Sigmoid colon (tissue), 7 donors: ENCODE measurements around the gene TRMT2A. TPM values are rescaled to one million over a fixed set of nuclear protein-coding genes. Genes with fewer than 3 reads are reported as not detected.

Experiments used
- DNase-seq: peaks from one replicate; pipeline ENCODE4 v3.0.0-alpha.2; 2019
- H3K27ac ChIP-seq, 4 donors: fragments of 200-600 bp; sonication (generic); one replicate each; pipeline ENCODE4 v1.5.1; 2016 to 2019; ENCODE audit warnings: mild to moderate bottlenecking in 1 of 4
- H3K27me3 ChIP-seq, 3 donors: fragments of 200-600 bp; sonication (generic); one replicate each; pipeline ENCODE4 v1.5.1; 2019; ENCODE audit warnings: mild to moderate bottlenecking in 1 of 3
- H3K36me3 ChIP-seq, 4 donors: fragments of 200-600 bp; sonication (generic); one replicate each; pipeline ENCODE4 v1.5.1; 2016 to 2019
- H3K4me1 ChIP-seq, 4 donors: fragments of 200-600 bp; sonication (generic); one replicate each; pipeline ENCODE4 v1.5.1; 2017 to 2019
- H3K4me3 ChIP-seq, 4 donors: fragments of 200-600 bp; sonication (generic); one replicate each; pipeline ENCODE4 v1.5.1; 2017 to 2019; ENCODE audit warnings: mild to moderate bottlenecking in 2 of 4, moderate library complexity in 1 of 4
- H3K9me3 ChIP-seq, 4 donors: fragments of 200-600 bp in 3 of 4; sonication (generic) in 3 of 4; one replicate each; pipeline versions ENCODE4 v1.5.1 to v1.6.1; 2013 to 2019
- CTCF ChIP-seq, 4 experiments: fragments of 450-650 bp in 3 of 4; fragments of 200-600 bp in 1 of 4; IDR thresholded peaks; one replicate each; pipeline ENCODE4 v1.5.1; 2016 to 2019; ENCODE audit warnings: antibody characterized with exemption in 4 of 4, mild to moderate bottlenecking in 3 of 4, moderate library complexity in 2 of 4
- EP300 ChIP-seq, 4 donors: sonication (generic); formaldehyde crosslinking; IDR thresholded peaks; one replicate each; pipeline ENCODE4 v1.6.1; 2017; ENCODE audit warnings: antibody characterized with exemption in 4 of 4
- POLR2A ChIP-seq, 2 donors: fragments of 450-650 bp; IDR thresholded peaks; one replicate each; pipeline ENCODE4 v1.6.1; 2016; ENCODE audit warnings: antibody characterized with exemption in 2 of 2, mild to moderate bottlenecking in 2 of 2, moderate library complexity in 2 of 2
- POLR2AphosphoS5 ChIP-seq, 4 donors: sonication (generic); formaldehyde crosslinking; IDR thresholded peaks; one replicate each; pipeline ENCODE4 v1.6.1; 2017; ENCODE audit warnings: antibody characterized with exemption in 4 of 4
- WGBS, 2 donors: extraction: QIAGEN DNeasy Blood & Tissue Kit; methylation state at CpG; one replicate each; pipeline ENCODE4 v1.1.7; 2013; 5-methylcytosine and 5-hydroxymethylcytosine counted together
- intact Hi-C: fragments of 100-400 bp; cut with DNase I; formaldehyde crosslinking; loops from one replicate; pipeline ENCODE4 v1.15.1; 2023
- polyA plus RNA-seq, 3 donors: library from polyadenylated mRNA; stranded (reverse); fragments of 200-250 nt; gene quantifications; one replicate each; pipeline ENCODE4 v1.2.3, GENCODE V29; 2013
- total RNA-seq, 4 donors: library from RNA; depleted of rRNA; stranded (reverse); fragments of >200 nt; gene quantifications; one replicate each; pipeline ENCODE4 v1.1.0, GENCODE V29; 2016
- donor health status: healthy with polysubstance abuse.
- donor health status: Bipolar disorder and iron deficiency.
- donor health status: healthy.

TRMT2A gene
- total and polyA plus RNA-seq, 7 donors = 8.6 to 55.1 (median 43.7) TPM

GRCh38 chr22:20110359-20110985 lies 6.6 kb downstream of the TRMT2A start:
- Histone ChIP-seq H3K36me3 (peaks cover 39 to 96% (median 62%) of the 10 kb centered on the region in 4 donors), H3K4me1 (peaks cover 0 to 5% (median 3%) of the 10 kb centered on the region in 4 donors), H3K9me3 (no peaks in the 10 kb centered on the region), H3K27ac (no peak overlapping the region), H3K27me3 (no peaks in the 10 kb centered on the region), H3K4me3 (no peak overlapping the region)
- no peak for DNase-seq
- 90 to 92% methylated on average over 9 of the region's 9 CpGs for WGBS, 2 donors
- intact Hi-C loops = loop anchor here (10.0 kb wide), 2 partner anchors 126 to 156 kb away; no protein-coding TSS in a partner anchor
- TF ChIP-seq POLR2A (IDR thresholded peaks at IDR 0.05) (no peak), CTCF (IDR thresholded peaks at IDR 0.05) (no peak), EP300 (IDR thresholded peaks at IDR 0.05) (no peak), POLR2AphosphoS5 (IDR thresholded peaks at IDR 0.05) (no peak)

GRCh38 chr22:20109411-20110358 lies 7.3 kb downstream of the TRMT2A start:
- DNase-seq = no peak
- Histone ChIP-seq H3K9me3 (no peaks in the 10 kb centered on the region), H3K4me3 (no peak overlapping the region), H3K27me3 (no peaks in the 10 kb centered on the region), H3K4me1 (no peaks in the 10 kb centered on the region), H3K27ac (no peak overlapping the region), H3K36me3 (peaks cover 41 to 99% (median 59%) of the 10 kb centered on the region in 4 donors)
- WGBS, 2 donors = 86 to 89% methylated on average over 23 of the region's 23 CpGs
- intact Hi-C loops = loop anchor here (10.0 kb wide), 2 partner anchors 125 to 155 kb away; no protein-coding TSS in a partner anchor
- no peak for TF ChIP-seq POLR2A (IDR thresholded peaks at IDR 0.05)

GRCh38 chr22:20108757-20109230 lies 8.2 kb downstream of the TRMT2A start:
- DNase-seq = no peak
- WGBS, 2 donors = 89 to 94% methylated on average over 12 of the region's 12 CpGs
- Histone ChIP-seq H3K4me1 (no peaks in the 10 kb centered on the region), H3K27me3 (no peaks in the 10 kb centered on the region), H3K36me3 (peaks cover 42 to 95% (median 55%) of the 10 kb centered on the region in 4 donors), H3K27ac (no peak overlapping the region), H3K9me3 (no peaks in the 10 kb centered on the region), H3K4me3 (no peak overlapping the region)
- TF ChIP-seq CTCF (IDR thresholded peaks at IDR 0.05) = no peak
- no peak for TF ChIP-seq POLR2AphosphoS5 (IDR thresholded peaks at IDR 0.05)
- TF ChIP-seq POLR2A (IDR thresholded peaks at IDR 0.05) = no peak
- TF ChIP-seq EP300 (IDR thresholded peaks at IDR 0.05) = no peak
- intact Hi-C loops = no loop called here

GRCh38 chr22:20107951-20108756 lies 8.9 kb downstream of the TRMT2A start:
- no peak overlapping the region for H3K4me3 ChIP-seq
- H3K36me3 ChIP-seq = peaks cover 42 to 90% (median 52%) of the 10 kb centered on the region in 4 donors
- H3K27ac ChIP-seq = no peak overlapping the region
- H3K4me1 ChIP-seq = no peaks in the 10 kb centered on the region
- no peaks in the 10 kb centered on the region for H3K27me3 ChIP-seq
- no peaks in the 10 kb centered on the region for H3K9me3 ChIP-seq
- TF ChIP-seq CTCF (IDR thresholded peaks at IDR 0.05) (no peak), POLR2AphosphoS5 (IDR thresholded peaks at IDR 0.05) (no peak), POLR2A (IDR thresholded peaks at IDR 0.05) (no peak), EP300 (IDR thresholded peaks at IDR 0.05) (no peak)
- no peak for DNase-seq
- intact Hi-C loops = no loop called here
- WGBS, 2 donors = 86 to 90% methylated on average over 13 of the region's 13 CpGs
